Activated CD8-positive, alpha-beta memory T cell treated with anti-CD3 and anti-CD28 coated beads, Interleukin-2, amount 50 U/mL, for 24 hours (primary cell): ENCODE results near the gene THADA.
"Not testable (repeated sequence)": the region's sequence is repeated elsewhere in the genome, so short reads cannot be mapped to it uniquely, and the experiment has no call there.

ENCODE experiments used
- DNase-seq: peaks from one replicate; pipeline ENCODE4 v3.0.0-alpha.2; 2020; ENCODE audit errors: extremely low read depth

THADA gene

DNA sequence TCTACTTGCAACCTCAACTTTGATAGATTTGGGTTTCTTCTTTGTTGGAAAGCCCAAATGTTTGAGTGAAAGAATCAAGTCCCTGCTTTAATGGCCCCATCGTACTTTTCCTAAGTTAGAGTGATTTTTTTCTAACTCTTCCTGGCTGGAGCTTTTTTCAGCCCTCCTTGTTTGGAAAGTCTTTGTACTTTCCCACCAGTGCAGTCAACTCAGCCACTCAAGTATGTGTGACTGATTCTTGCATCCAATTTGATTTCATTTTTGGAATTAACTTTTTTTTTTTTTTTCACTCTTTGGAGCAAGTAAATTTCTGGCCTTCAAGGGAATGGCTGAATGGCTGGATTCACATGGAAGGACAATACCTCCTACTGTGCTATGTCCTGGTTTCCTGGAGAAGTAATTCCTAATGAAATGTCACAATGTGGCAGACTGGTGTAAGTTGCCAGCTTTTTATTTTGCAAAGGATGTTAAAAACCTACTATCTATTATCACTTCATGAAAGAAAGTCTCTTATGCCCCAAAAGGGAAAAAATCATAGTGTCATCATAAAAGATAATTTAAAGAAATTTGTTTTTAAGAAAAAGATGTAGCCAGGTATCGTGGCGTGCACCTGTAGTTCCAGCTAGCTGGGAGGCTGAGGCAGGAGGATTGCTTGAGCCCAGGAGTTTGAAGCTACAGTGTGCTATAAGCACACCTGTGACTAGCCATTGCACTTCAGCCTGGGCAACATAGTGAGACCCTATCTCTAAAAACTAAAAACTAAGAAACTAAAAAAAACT, 293.5 kb downstream of the THADA start:
- DNase-seq, result no peak

DNA sequence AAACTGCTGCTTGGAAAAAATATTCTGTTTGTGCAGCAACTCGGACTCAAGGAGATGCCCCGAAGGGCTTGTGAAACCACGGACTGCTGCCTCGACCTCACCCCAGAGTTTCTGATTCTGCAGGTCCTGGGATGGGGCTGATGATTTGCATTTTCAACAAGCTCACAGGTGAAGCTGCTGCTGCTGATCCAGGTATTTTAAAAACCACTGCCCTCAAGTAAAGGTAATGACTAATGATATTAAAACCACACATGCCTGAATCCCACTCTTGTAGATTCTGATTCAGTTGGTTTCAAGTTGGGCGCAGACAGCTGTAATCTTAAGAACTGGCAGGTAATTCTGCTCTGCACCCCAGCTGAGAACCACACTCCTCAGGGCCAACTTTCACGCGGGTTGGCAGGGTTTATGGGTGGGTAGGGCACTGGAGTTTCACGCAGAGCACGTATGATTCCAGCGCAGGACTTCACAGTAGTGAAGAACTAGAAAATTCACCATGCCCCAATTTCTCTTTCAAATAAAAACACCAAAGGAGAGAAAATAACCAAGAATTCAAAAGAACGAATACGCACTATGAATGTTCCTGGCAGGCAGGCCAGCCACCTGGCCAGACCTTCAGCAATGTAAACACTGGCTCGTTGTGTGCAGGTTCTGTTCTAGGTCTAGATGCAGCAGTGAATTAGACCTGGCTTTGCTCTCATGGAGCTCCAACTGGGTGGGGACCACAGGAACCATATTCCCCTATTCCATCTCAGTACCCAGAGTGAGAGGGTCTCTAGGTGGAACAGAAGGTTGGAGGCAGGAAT, 294.9 kb downstream of the THADA start:
- DNase-seq, result no peak

DNA sequence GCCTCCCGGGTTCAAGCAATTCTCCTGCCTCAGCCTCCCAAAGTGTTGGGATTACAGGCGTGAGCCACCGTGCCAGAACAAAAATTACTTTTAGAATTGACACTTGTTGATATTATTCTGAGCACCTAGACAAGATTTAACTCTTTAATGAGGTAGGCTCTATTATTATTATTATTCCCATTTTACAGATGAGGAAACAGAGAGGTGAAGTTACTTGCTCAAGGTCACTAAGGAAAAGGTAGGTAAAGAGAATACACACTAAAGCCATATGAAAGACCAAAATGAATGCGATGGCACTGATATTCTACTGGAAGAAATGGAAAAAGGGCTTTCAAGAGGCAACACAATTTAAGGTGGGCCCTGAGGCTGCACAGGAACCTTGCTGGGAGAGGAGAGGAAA, 295.6 kb downstream of the THADA start:
- no peak for DNase-seq

DNA sequence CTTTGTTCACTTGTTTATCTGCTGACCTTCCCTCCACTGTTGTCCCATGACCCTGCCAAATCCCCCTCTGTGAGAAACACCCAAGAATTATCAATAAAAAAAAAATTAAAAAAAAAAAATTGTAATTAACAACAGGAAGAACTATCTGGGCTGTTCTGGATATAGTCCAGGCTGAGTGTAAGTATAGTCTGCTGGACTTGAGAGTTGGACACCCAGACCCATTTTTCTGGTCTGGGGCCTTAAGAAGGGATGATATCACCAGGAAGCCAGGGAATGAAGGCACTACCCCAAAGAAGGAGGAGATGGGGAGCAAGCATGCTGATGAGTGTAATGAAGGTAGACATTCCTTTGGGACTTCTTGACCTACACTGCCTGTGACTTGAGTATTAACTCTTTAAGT, 297.3 kb downstream of the THADA start:
- DNase-seq, result no peak

DNA sequence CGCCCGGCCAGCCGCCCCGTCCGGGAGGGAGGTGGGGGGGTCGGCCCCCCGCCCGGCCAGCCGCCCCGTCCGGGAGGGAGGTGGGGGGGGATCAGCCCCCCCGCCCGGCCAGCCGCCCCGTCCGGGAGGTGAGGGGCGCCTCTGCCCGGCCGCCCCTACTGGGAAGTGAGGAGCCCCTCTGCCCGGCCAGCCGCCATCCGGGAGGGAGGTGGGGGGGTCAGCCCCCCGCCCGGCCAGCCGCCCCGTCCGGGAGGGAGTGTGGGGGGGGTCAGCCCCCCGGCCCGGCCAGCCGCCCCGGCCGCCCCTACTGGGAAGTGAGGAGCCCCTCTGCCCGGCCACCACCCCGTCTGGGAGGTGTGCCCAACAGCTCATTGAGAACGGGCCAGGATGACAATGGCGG, 298.1 kb downstream of the THADA start:
- not testable (repeated sequence) for DNase-seq

DNA sequence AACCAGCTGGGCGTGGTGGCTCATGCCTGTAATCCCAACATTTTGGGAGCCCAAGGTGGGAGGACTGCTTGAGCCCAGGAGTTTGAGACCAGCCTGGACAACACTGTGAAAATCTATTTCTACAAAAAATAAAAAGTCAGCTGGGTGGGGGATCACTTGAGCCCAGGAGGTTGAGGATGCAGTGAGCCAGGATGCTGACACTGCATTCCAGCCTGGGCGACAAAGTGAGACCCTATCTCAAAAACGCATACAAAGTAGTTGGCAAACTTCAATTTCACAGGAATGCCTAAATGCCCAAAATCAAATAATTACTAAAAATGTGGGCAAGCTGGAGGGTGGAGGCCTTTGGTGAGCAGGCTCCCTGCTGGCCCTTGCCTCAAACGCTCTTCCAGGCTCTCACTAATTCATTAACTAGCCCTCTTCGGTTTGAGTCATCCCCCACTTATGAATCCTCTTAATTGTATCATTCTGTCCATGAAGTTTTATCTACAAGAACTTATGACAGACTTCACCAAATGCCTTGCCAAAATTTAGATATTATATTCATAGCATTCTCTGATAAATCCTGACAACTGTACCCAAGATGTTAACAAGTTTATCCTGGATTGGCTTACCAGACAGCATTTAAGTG, 300.8 kb downstream of the THADA start:
- no peak for DNase-seq

DNA sequence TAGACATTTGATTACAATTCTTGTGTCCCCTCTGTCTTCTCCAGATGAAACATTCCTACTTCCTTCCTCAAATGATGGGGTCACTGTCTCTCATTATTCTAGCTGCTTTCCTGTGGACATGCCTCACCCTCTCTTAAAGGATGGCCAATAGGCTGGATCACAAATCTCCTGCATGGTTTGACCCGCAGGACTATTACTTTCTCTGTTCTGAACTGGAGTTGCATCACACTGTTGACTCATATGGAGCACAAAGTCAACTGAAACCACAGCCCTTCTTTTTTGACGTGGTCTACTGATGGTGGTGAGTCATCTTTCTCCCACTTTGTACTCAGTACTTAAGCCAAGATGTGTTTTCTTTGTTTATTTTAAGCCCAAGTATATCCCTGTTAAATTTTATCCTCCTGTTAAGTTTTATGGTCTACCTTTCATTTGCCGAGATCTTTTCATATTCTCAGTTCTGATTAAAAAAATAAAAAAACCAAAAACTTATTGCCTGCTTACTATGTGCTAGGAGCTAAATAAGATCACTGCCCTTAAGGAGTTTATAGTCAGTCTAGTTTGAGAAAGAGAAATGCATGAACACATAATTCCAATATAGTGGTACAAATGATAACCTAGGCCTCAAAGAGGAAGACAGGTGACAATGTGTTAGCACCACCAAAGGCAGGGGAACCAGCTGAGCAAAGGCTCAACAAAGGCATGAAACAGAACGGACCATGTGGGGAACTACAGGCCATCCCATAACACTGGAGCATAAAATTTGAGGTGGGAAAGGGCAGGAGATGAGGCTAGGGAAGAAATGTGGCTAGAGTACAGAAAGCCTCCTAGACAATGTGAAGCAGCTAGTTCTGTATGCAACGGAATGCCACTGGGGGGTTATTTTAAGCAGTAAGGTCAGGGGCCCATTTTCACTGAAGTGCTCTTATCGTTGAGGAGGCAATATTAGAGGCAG, 301.8 kb downstream of the THADA start:
- DNase-seq, result peak; percentile 17

DNA sequence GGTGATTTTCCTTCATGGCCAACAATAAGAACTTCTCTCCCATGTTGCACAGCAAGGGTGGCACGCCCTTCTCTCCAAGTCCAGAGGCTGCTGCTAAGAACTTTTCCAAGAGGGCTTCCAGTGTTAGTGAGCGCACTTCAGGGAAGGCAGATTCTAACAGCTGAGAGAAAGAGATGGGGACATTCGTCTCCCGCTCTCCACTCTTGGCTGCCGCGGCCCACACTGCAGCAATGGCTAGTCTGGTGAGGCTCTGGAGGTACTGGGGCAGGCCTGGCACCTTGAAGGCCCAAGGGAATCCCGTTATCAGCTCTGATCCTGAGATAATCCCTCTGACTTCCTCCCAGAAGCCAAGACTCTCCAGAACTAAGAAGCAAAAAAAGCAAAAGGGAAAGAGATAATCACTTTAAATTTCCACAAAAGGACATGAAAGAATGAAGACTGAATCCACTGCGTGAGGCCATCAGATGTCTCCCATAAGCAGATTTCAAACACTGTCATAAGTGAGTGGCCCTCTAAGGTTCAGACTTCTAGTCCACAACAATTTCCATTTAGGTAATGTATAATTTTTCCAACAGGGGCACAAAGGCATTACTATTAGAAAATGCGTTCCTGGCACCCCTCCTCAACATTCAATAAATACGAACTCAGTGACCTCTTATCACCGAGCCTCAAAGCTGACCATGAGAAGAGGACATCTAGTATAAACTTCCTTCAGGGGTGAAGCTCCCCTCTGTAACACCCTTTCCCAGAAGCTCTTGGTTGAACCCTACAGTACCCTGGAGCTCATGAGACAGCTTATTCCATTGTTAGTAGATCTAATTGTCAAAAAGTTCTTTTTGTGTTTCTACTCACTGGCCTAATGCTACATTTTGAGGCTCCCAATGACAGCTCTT, 302.7 kb downstream of the THADA start:
- DNase-seq, result no peak

DNA sequence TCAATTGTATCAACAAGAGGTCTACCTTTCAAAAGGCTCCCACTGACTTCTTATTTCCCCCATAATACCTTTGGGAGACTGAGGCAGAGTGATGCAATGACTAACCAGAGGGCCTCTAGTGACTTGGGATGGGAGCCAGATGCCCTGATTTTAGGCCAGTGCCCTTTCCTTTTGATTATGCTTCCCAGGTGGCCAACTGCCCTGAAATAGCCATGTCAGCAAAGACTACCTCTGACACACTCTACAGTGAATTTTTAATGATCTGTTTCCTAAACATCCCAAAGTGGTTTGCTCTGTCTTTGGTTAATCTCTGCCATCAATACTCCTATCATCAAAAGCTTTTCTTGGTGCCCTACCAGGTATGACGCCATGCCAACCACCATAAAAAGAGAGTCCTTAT, 303.5 kb downstream of the THADA start:
- DNase-seq, result no peak

DNA sequence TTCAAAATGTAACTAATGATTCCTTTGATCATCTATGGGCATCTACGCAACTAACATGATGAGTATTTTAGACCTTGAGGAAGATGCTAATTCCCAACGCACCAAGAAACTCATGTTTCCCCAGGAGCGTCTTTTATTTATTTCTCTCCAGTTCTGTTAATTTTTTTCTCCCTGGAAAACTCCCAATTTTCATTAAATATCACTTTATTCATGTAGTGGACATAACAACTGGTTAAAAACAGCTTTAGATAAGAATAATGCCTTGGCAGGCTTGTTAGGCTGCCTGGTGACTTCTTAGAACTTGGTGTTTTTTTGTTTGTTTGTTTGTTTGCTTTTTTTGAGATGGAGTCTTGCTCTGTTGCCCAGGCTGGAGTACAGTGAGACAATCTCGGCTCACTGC, 306.5 kb downstream of the THADA start:
- no peak for DNase-seq

DNA sequence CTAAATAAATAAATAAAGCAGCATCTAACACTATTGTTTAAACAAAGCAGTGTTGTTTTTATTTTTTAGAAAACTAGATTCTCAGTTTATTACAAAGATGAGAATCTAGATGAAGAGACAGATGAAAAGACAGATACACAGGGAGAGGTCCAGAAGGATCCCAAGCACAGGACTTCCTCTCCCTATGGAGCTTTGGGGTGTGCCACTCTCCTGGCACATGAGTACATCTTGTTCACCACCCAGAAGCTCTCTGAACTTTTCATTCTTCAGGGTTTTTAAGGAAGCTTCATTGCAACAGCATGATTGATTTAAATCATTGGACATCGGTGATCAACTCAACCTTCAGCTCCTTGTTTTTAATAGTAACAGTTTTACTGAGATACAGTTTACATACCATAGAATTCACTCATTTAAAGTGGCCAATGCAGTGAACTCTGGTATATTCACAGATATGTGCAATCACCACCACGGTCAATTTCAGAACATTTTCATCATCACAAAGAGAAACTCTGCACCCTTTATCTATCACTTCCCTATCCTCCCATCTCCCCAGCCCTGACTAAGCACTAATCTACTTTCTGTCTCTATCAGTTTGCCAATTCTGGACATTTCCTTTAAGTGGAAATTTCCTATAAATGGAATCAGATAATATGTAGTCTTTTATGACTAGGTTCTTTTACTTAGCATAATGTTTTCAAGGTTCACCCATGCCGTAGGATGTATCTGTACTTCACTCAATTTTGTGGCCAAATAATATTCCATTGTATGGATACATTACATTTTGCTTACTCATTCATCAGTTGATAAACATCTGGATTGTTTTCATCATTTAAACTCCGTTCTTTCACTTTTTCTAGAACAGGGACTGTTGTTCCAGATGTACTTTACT, 307.2 kb downstream of the THADA start:
- no peak for DNase-seq

DNA sequence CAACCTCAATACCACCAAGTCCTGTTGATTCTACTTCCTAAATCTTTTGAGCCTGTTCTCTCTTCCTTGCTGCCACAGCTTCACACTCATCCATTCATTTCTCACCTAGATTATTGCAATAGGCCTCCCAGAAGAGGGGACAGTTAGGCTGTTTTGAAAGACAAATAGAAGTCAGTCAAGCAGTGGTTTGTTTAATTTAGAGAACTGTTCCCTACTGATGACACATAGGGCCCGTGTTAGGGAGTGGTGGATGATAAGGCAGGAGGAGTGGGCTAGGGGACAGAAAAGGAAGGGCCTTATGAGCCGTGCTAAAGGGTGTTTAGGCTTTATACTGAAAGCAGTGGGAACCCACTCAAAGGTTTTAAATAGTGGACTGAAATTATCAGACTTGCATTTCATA, 309.9 kb downstream of the THADA start:
- DNase-seq, result no peak

DNA sequence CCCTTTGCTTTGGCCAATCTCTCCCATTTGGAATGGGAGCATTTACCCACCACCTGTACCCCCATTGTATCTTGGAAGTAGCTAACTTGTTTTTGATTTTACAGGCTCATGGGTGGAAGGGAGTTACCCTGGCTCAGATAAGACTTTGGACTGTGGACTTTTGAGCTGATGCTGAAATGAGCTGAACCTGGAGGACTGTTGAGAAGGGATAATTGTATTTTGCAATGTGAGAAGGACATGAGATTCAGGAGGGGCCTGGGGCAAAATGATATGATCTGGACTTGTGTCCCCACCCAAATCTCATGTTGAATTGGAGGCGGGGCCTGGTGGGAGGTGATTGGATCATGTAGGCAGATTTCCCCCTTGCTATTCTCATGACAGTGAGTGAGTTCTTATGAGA, 310.9 kb downstream of the THADA start:
- DNase-seq, result no peak

DNA sequence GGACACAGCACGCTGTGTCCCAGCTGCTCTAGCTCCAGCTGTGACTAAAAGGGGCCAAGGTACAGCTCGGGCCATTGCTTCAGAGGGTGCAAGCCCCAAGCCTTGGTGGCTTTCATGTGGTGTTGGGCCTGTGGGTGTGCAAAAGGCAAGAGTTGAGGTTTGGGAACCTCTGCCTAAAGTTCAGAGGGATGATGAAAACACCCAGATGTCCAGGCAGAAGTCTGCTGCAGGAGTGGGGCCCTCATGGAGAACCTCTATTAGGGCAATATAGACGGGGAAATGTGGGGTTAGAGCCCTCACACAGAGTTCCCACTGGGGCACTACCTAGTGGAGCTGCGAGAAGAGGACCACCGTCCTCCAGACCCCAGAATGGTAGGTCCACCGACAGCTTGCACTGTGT, 311.5 kb downstream of the THADA start:
- not testable (repeated sequence) for DNase-seq

DNA sequence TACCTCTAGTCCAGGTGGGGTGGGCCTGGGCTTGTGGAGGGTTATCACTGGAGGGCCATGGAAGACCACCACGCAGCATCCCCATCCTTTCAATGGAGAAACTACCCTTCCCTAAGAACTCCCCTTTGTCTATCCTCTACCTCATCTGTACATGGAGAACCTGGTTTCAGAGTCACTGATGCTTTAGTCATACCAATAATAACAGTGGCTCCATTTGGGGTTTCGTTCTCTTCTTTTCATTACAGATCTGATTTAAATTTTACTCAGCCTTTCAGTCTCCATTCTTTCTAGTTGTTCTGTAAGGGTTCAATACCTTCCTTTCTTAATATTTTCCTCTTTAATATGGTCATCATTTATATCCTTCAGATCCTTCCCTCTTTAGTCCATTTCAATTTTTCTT, 314.8 kb downstream of the THADA start:
- DNase-seq, result no peak

DNA sequence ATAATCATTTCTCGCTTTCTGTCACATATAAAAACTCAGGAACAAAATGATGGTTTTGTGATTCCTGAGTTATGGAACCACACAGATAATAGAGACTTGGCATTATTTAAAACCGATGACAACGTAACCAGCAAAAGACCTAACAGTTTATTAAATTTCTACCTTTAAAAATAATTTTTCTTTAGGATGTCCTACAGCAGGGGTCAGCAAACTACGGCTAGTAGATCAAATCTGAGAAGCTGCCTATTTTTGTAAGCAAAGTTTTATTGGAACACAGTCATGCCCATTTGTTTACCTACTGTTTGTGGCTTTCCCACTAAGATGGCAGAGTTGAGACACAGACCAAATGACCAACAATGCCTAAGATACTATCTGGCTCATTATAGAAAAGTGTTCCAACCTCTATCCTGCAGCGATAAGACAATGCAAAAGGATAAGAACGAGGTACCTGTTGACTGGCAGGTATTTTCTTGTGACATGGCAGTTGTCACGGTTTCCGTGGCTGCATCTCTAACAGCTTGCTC, 316.5 kb downstream of the THADA start:
- no peak for DNase-seq

DNA sequence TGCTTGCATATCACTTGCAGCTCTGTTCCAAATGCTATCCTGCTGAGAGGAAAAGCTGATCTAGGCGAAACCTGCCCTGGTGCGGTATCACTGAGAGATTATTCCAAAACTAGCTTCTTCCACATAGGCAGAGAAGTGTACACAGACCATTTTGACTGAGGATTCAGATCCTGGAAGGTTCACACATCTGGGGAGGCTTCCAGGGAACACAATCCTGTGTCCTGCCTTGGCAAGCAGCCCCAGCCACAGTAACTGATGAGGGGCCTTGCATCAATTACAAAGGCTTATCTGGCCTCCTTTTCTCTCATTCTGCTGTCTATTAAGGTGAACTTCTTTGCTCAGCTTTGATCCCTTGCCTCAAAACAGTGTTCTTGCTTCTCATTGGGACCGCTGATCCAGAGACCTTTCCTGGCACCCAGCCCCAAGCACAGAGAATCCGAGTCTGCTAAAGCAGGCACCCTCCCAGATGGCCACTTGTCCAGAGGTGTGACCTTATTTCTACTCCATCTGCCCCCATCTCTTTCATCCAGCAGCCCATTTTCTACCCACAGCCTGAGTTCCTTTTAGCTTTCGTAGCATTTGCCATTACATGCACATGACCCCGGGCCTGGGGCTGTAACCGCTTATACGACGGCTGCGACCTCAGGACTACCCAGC, 317.1 kb downstream of the THADA start:
- DNase-seq, result no peak

DNA sequence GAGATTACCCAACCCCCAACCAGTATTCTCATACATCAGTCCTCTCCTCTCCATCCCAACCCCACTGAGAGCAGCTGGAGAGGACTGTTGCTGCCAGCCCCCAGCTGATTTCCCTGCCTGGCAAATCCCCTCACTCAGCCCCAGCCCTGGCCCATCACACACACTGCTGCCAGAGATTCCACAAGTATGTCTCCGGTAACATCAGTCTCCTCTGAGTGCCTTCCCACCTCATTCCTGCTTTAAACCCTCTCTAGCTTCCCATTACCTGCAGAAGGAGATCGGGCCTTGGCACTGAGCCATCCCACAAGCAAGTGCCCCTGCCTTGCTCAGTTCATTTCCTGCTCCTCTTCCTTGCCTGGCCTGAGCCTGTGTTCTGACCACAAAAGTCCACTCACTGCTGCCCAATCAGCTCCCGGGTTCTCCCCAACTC, 318.9 kb downstream of the THADA start:
- DNase-seq, result no peak
